Measurements from ENCODE around the gene BTNL9. TPM values are rescaled to one million over a fixed set of nuclear protein-coding genes. Genes with fewer than 3 reads are reported as not detected.

Gene BTNL9
- total RNA-seq, 1 experiment from 2014 or later: 11.5 TPM

DNA sequence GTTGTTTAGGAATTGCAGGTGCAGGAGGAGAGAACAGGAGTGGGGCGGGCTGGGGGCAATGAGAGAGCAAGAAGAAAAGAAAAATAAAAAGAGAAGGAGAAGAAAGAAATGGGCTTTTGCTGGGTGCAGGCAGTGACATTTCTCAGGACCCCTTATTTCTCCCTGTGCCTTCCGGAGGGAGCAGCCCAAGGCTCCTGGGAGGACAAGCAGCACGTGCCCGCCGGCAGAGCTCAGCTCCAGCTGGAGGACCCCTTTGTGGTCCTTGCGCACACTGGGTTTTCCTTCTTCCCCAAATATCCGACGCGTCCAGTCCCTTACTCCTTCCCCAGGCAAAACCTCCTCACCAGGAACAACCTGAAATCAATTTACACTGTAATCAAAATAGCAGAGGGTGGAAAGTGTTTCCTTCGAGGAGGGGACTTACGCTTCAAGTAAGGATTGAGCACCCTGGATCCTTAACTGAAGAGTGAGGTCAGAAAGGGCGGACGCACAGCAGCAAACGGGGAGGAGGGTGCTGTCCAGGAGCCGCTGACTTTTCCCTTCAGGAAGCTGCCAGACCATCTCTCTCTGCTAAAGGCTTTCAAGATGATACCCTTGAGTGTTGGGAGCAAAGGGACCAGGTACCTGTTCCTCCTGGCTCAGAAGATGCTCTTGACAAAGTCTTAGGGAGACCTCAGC lies 2.1 kb downstream of the BTNL9 start:
- Histone ChIP-seq H3K79me2 (ENCODE audit: low read length) (no peaks in the 10 kb centered on the region), H3K9ac (ENCODE audit: low read length) (no peak overlapping the region), H3K36me3 (ENCODE audit: low read depth, low read length) (no peaks in the 10 kb centered on the region), H3K9me3 (ENCODE audit: low read length) (no peaks in the 10 kb centered on the region), H3F3A (ENCODE audit: low read length, unreplicated experiment) (no peaks in the 10 kb centered on the region), H3K4me2 (ENCODE audit: low read length) (no peak overlapping the region), H3K9me2 (replicated peaks; ENCODE audit: low read length) (no peaks in the 10 kb centered on the region), H2AFZ (ENCODE audit: low read length) (no peak overlapping the region), H4K20me1 (ENCODE audit: low read length) (no peaks in the 10 kb centered on the region), H3K4me3 (ENCODE audit: low read length) (no peak overlapping the region), H3K27me3 (ENCODE audit: low read length) (peaks cover 31% of the 10 kb centered on the region), H3K27ac (ENCODE audit: low read length) (no peak overlapping the region), H3K4me1 (ENCODE audit: insufficient read depth, low read length) (no peaks in the 10 kb centered on the region)
- intact Hi-C loops (cut with micrococcal nuclease): loop anchor here (5.0 kb wide), 1 partner anchor 110 kb away; no protein-coding TSS in a partner anchor
- TF ChIP-seq EZH2phosphoT487 (IDR thresholded peaks at IDR 0.05; ENCODE audit: borderline replicate concordance, low read length): no peak
- TF ChIP-seq EZH2 (IDR thresholded peaks at IDR 0.05; ENCODE audit: low read length, unreplicated experiment): no peak
- TF ChIP-seq, protein P1, sequence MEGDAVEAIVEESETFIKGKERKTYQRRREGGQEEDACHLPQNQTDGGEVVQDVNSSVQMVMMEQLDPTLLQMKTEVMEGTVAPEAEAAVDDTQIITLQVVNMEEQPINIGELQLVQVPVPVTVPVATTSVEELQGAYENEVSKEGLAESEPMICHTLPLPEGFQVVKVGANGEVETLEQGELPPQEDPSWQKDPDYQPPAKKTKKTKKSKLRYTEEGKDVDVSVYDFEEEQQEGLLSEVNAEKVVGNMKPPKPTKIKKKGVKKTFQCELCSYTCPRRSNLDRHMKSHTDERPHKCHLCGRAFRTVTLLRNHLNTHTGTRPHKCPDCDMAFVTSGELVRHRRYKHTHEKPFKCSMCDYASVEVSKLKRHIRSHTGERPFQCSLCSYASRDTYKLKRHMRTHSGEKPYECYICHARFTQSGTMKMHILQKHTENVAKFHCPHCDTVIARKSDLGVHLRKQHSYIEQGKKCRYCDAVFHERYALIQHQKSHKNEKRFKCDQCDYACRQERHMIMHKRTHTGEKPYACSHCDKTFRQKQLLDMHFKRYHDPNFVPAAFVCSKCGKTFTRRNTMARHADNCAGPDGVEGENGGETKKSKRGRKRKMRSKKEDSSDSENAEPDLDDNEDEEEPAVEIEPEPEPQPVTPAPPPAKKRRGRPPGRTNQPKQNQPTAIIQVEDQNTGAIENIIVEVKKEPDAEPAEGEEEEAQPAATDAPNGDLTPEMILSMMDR (conservative IDR thresholded peaks at IDR 0.05; ENCODE audit: low read depth, low read length): no peak
- ChIA-PET POLR2A (ENCODE audit: unreplicated experiment) (no interaction called here), CTCF (no interaction called here)
- DNase-seq (no peak), ATAC-seq (no peak)
- no TSS peak for BruUV-seq (replicated peaks)

DNA sequence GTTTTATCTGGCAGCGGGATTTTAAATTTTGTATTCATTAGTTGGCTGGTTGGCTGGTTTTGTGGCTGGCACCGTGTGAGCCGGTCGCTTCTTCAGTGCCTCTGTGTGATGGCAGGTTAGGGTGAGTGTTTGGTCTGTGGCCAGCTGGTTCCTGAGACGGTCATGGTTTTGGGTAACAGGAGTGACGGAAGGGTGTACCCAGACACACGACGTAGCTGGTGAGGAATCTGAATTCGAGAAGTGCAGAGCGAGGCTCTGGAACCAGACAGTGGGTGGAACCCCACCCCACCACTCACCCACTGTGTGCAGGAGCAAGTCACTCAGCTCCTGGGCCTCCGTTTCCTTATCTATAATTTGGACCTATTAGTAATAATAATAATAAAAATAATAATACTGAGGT lies 2.7 kb downstream of the BTNL9 start:
- H3K9me3 ChIP-seq (ENCODE audit: low read length): no peaks in the 10 kb centered on the region
- H3K79me2 ChIP-seq (ENCODE audit: low read length): no peaks in the 10 kb centered on the region
- H3K9ac ChIP-seq (ENCODE audit: low read length): no peak overlapping the region
- H3K4me3 ChIP-seq (ENCODE audit: low read length): no peak overlapping the region
- H3K36me3 ChIP-seq (ENCODE audit: low read depth, low read length): no peaks in the 10 kb centered on the region
- TF ChIP-seq EZH2 (IDR thresholded peaks at IDR 0.05; ENCODE audit: low read length, unreplicated experiment): no peak
- DNase-seq: no peak
- CTCF ChIA-PET: no interaction called here
- H3K27ac ChIP-seq (ENCODE audit: low read length): no peak overlapping the region
- intact Hi-C loops (cut with micrococcal nuclease): loop anchor here (5.0 kb wide), 1 partner anchor 110 kb away; no protein-coding TSS in a partner anchor
- no peaks in the 10 kb centered on the region for H3K9me2 ChIP-seq (replicated peaks; ENCODE audit: low read length)
- ATAC-seq: no peak
- H3K4me2 ChIP-seq (ENCODE audit: low read length): no peak overlapping the region
- POLR2A ChIA-PET (ENCODE audit: unreplicated experiment): no interaction called here
- peaks cover 36% of the 10 kb centered on the region for H3K27me3 ChIP-seq (ENCODE audit: low read length)
- H2AFZ ChIP-seq (ENCODE audit: low read length): no peak overlapping the region
- no peaks in the 10 kb centered on the region for H4K20me1 ChIP-seq (ENCODE audit: low read length)
- no peaks in the 10 kb centered on the region for H3K4me1 ChIP-seq (ENCODE audit: insufficient read depth, low read length)
- no peaks in the 10 kb centered on the region for H3F3A ChIP-seq (ENCODE audit: low read length, unreplicated experiment)
- BruUV-seq (replicated peaks): no TSS peak

GRCh38 chr5:181043285-181044092 lies 3.4 kb downstream of the BTNL9 start:
- Histone ChIP-seq H3K9ac (ENCODE audit: low read length) (no peak overlapping the region), H3K9me3 (ENCODE audit: low read length) (no peaks in the 10 kb centered on the region), H3K27ac (ENCODE audit: low read length) (no peak overlapping the region), H3K4me1 (ENCODE audit: insufficient read depth, low read length) (no peaks in the 10 kb centered on the region), H3K36me3 (ENCODE audit: low read depth, low read length) (no peaks in the 10 kb centered on the region), H3K79me2 (ENCODE audit: low read length) (no peaks in the 10 kb centered on the region), H3K9me2 (replicated peaks; ENCODE audit: low read length) (no peaks in the 10 kb centered on the region), H3K4me2 (ENCODE audit: low read length) (no peak overlapping the region), H3K27me3 (ENCODE audit: low read length) (peaks cover 39% of the 10 kb centered on the region), H3K4me3 (ENCODE audit: low read length) (no peak overlapping the region), H2AFZ (ENCODE audit: low read length) (no peak overlapping the region), H3F3A (ENCODE audit: low read length, unreplicated experiment) (no peaks in the 10 kb centered on the region), H4K20me1 (ENCODE audit: low read length) (no peaks in the 10 kb centered on the region)
- no peak for TF ChIP-seq EZH2phosphoT487 (IDR thresholded peaks at IDR 0.05; ENCODE audit: borderline replicate concordance, low read length)
- TF ChIP-seq, protein P1 (conservative IDR thresholded peaks at IDR 0.05; ENCODE audit: low read depth, low read length): peak; percentile 59
- no TSS peak for BruUV-seq (replicated peaks)
- DNase-seq (peak; percentile 49), ATAC-seq (peak; percentile 71)
- POLR2A ChIA-PET (ENCODE audit: unreplicated experiment): no interaction called here
- CTCF ChIA-PET: interaction anchor here (0.6 kb wide), 2 partner anchors 90 to 95 kb away, joined by 3 to 6 read pairs; no protein-coding TSS in a partner anchor
- intact Hi-C loops (cut with micrococcal nuclease): loop anchor here (5.0 kb wide), 1 partner anchor 109 kb away; no protein-coding TSS in a partner anchor

Measured in PC-3 (cell line).